ENCODE results near the gene ZNF618.

GRCh38 chr9:114050226-114050568 is 174.1 kb downstream of the ZNF618 start:
- TF ChIP-seq CTCF (IDR thresholded peaks at IDR 0.05) (no peak), POLR2A (IDR thresholded peaks at IDR 0.05) (no peak), EP300 (IDR thresholded peaks at IDR 0.05) (no peak), POLR2AphosphoS5 (IDR thresholded peaks at IDR 0.05) (no peak)
